NCI-H345 (cell line): ENCODE data around the gene KLHDC9.

Experiments used
- DNase-seq: peaks from one replicate; lab custom pipeline; 2025; lab: John Stamatoyannopoulos, UW

KLHDC9 gene

DNA sequence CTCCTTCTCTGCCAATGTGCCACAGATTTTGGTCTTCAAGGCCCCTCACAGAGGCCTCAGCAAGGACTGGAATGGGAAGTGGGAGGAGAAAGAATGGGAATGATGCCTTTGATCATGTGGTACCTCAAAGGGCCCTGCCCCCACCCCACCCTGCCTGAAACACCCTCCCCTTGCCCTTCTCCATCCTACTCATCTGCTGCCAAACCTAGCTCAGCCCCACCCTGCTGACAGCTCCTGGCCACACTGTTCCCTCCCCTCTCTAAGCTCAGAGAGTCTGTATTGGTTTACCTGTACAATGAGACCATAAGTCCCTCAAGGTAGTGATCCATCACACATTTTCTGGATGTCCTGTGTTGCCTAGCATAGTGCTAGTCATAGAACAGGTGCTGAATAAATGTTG lies 21.8 kb upstream of the KLHDC9 start:
- no peak for DNase-seq

DNA sequence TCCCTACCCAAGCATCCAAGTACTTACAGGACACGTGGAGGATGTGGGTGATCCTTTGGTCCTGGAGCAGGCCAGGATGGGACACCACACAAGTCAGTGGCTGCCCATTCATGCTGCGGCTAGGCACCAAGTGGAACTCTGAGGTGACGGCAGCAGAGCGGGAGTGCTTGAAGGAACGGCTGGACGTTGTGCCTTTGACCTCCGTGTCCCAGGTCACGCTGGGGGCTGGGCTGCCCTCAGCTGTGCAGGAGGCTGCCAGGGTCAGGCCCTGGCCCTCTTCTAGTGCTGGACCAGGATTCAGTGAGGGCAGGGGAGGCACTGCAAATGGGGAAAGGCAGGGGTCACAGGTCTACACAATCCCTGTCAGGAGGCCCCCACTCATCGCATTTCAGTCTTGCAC lies 20.7 kb upstream of the KLHDC9 start:
- no peak for DNase-seq

- no peak for DNase-seq
Observed at GRCh38 chr1:161079436-161080110, 18.6 kb upstream of the KLHDC9 start.

- DNase-seq = no peak
Observed at GRCh38 chr1:161080441-161081405, 17.4 kb upstream of the KLHDC9 start.

DNA sequence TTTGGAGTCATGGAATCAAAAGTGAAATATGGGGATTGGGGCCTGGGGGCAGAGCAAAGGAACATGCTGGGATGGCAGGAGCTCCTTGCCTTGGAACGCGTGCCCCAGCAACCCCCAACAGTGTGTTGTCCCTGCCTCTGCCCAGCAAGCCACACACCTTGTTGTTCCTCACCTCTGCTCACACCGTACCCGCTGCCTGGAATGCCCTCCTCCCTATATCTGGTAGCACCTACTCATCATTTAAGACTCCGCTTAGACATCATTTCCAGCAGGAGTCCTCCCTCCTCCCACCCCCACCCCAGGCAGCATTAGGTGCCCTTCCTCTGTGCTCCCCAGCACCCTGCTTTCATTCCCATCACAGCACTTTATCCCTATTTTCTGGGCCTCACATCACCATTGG lies 16.6 kb upstream of the KLHDC9 start:
- no peak for DNase-seq

- no peak for DNase-seq
Observed at GRCh38 chr1:161082483-161082882, 15.7 kb upstream of the KLHDC9 start.

DNA sequence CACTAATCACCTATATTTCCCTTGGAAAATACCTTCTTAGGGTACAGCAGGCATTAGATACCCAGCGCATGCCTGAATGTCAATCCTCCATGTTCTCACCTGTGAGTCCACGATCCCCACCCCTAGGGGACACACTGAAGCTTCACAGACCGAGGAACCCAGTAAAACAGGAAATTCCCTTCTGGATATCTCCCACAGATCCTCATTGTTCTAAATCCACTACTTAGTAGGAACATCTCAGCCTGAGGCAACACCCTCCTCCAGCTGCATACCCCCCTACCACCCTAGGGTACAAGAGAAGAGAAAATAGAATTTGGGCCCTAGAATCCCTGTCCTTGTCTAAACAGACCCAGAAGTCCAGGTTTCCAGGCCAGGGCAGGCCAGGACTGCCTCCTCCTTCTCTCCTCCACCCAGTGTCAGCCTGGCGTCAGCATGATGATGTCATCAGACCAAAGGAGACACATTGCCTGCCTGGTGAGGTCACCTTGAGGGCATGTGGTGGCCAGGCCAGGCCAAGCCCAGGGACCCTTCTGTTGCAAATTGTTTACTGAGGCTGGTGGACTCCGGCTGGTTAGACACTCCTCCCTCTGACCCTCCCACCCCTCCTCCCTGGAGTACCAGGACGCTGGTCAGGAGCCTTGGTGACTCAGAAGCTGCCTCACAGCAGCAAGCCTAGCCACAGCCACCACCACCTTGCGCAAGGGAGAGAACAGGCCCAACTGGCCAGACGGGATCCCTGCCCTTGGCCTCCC lies 15.0 kb upstream of the KLHDC9 start:
- no peak for DNase-seq

DNA sequence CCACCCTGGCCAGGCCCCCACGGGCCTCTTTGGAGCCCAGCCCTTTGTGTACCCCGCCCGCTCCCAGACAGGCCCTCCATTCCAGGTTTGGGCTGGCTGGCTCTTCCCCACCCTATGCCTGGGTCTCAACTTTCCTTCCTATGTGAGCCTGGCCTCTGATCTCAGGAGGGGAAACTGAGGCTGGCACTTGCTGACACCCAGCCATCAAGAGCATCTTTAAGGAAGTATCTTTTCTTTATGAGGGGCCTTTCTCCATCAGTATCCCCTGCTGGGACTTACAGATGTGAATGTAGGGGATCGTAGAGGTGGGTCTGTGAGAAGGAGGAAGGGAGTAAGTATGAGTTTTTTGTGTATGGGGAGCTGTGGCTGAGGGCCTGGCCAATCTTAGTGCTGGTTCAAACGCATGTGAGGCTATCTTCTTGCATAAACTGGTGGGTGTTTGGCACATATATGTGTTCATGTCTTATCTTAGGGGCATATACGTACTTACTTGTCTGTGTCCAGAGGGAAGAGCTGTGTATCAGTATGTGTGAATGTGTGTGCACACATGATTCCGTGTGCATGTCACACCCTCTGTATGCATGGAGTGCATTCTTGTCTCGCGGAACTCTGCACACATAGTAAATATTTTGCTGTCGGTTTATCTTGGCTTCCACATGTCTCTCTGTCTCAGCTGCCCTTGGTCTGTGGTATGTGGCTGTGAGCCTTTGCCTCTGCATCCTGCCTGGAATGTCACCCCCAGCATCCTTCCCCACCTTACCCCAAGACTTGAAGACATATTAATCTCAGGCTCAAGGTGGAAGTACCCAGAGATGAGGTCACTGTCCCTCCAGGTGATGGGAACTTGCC lies 14.2 kb upstream of the KLHDC9 start:
- DNase-seq = no peak

GRCh38 chr1:161084597-161084988 lies 13.6 kb upstream of the KLHDC9 start:
- no peak for DNase-seq

DNA sequence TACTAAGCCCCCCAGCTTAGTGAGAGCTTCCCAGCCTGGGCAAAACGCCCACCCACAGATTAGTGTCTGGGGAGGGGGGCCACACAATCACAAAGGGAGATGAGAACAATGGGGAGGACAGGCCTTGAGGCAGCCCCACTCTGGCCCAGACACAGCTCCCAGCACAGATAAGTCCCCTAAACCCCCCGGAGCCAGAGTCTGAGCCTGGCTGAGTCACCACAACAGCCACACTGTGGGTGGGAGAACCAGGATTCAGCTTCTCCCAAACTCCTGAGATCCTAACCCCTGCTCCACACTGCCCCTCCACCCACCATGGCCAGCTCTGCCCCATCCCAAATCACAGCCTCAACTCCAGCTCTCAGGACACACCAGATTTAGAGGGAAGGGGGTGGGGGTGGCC lies 13.0 kb upstream of the KLHDC9 start:
- no peak for DNase-seq

GRCh38 chr1:161086457-161086856 lies 11.7 kb upstream of the KLHDC9 start:
- DNase-seq = no peak

DNA sequence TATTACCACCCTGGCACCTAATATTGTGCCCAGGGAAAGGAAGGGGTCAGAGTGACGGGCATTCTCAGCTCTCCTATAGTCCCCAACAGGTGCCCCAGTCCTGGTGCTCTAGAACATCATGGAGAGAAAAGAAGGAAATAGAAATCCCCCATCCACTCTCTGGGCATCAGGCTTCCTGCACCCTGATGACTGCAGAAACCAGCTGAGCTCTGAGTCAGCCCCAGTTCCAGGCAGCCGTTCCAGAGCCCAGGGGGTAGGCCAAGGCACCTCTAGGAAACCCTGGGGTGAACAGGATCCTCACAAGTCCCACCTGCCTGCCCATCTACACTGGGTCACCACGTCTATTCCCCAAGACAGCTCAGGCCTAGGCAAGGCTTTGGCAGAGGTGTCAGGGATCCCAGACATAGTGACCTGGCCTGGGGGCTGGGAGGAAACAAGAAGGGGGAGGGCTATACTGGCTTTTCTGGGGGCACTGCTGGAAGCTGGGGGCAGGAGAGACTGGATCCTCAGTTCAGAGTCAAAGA lies 9.5 kb upstream of the KLHDC9 start:
- no peak for DNase-seq

DNA sequence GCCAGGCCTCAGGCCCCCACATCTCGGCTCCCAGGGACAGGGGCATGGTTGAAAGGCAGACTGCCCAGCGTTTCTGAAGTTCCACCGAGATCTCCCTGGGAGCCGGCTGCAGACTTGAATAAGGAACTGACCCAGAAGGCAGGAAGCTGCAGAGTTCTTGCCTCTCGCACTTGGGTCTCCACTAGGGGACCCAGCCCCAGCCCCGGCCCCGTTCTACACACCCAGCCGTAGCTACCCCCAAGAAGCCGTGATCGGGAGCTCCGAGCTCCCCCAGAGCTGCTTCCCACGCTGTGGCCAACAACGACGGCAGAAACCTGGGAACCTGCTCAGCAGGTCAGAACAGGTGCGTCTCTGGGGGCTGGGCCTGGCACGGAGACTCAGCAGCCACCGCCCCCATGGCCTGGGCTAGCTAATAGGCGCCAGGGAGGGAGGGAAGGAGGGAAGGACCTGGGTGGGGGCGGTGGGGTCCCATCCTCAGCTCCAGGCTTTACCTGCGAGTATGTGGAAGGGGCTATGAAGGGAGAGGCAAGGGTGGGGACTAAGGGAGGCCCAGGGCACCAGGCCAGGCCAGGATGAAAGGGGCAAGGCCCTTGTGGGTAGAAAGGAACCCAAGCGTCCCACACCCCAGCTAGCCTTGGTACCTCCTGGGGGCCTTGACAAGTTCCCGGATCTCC lies 8.8 kb upstream of the KLHDC9 start, which contains the start of gene NECTIN4:
NECTIN4 (minus strand) TSS at position 308 of the 674 bp plus-strand sequence; CDS start at position 46, 262 bp downstream.
- no peak for DNase-seq

DNA sequence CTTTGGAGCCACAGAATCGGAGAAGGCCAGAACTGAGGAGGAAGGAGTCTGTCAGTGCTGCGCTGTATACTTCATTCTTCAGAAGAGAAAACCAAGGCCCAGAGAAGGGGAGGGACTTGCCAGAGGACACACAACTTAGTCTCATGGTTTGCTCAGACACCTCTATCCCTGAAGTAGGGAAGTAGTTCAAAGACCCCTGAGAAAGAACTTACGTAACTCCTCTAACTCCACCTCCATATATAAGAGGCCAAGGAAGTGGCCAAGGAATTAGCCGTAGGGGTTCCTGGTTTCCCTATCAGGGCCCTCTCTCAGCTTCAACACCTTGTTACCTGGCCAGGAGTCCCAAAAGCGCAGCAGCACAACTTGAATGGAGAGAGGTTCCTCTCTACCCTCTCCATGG lies 8.2 kb upstream of the KLHDC9 start:
- DNase-seq = no peak

- DNase-seq = no peak
Observed at GRCh38 chr1:161090617-161091016, 7.5 kb upstream of the KLHDC9 start.

DNA sequence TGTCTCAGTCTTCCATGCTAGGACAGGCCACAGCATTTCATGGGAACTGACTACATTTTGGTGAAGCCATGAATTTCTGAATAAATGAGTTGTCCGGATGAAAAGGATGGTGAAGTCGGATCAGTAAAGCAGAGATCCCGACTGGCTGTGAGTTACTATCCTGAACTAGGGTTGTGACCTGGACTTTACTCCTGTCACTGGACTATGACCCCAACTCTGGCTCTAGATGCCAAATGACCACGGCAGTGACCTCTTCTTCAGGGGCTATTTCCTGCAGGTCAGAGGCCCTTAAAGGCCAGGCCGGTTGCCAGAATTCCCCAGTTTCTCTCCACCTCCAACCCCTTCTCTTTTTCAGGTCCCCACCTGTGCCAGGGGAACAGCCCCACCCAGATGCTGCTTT lies 7.1 kb upstream of the KLHDC9 start:
- no peak for DNase-seq

DNA sequence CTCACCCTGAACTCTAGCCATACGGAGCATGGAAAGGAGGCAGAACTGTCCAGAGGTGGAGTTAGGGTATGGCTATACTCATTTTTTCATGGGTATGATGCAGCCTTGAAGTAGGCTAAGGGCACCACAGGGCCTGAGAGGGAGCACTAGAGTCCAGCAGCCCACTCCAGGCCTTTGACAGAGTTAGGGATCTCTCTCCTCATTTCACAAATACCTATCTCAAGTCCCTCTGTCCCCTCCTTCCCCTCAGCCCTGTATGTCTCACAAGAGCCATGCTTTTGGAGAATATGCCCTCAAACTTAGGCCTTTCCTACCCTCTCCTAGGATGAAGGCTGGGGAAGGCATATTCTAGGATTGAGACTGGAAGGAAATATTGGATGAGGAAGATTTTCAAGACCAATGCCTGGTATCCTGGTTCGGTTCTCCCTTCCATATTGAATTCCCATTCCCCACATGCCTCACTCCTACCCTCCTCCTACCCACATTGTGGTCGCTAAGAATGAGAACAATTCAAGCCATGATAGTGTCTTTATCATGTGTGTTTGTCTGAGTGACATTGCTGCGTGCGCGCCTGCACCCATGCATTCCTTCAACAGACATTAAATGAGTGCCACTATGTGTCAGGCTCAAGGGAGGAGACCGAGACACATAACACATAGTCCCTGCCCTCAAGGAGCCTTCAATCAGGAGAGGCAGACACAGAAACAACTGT lies 6.2 kb upstream of the KLHDC9 start:
- DNase-seq = no peak

GRCh38 chr1:161092621-161093028 lies 5.5 kb upstream of the KLHDC9 start:
- DNase-seq = no peak

DNA sequence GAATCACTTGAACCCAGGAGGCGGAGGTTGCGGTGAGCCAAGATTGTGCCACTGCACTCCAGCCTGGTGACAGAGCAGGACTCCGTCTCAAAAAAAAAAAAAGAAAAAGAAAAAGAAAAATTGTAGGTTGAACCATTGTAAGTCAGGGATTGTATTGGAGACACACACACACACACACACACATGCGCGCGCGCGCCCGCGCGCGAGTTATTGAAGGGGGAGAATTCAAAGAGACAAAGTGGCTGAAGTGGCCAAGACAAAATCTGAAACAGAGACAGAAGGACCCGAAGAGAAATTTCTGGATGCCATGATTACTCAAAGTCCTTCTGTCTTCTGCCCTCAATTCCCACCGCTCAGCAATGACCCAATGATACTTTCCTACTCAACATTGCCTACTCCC lies 3.7 kb upstream of the KLHDC9 start:
- DNase-seq = no peak

GRCh38 chr1:161095230-161095629 lies 2.9 kb upstream of the KLHDC9 start:
- DNase-seq = no peak
